NT2/D1 (cell line): ENCODE results near the gene PAPSS2.

Experiments
- DNase-seq: peaks from one replicate; pipeline ENCODE4 v3.0.0-alpha.2; 2011; ENCODE audit warnings: low read depth, low spot score
- H3K27me3 ChIP-seq: 2 replicates; pipeline ENCODE4 v1.6.0; 2011; ENCODE audit warnings: mild to moderate bottlenecking; ENCODE audit not compliant: insufficient read length, insufficient read depth
- H3K36me3 ChIP-seq: 2 replicates; pipeline ENCODE4 v1.6.1; 2011; ENCODE audit warnings: mild to moderate bottlenecking, low read length, mixed read lengths; ENCODE audit not compliant: insufficient read depth, insufficient read length
- H3K4me1 ChIP-seq: 2 replicates; pipeline ENCODE4 v1.5.1; 2011; ENCODE audit not compliant: insufficient read depth, insufficient read length
- H3K4me3 ChIP-seq: 2 replicates; pipeline ENCODE4 v1.5.1; 2011; ENCODE audit warnings: low read depth; ENCODE audit not compliant: insufficient read length
- H3K9ac ChIP-seq: 2 replicates; pipeline ENCODE4 v1.6.0; 2011; ENCODE audit warnings: low read depth; ENCODE audit not compliant: insufficient read length
- H3K9me3 ChIP-seq: 2 replicates; pipeline ENCODE4 v1.5.1; 2011; ENCODE audit warnings: mild to moderate bottlenecking, low read length; ENCODE audit not compliant: insufficient read depth
- SUZ12 ChIP-seq: IDR thresholded peaks from 2 replicates; pipeline ENCODE4 v1.6.1; 2011; ENCODE audit not compliant: insufficient read length, insufficient read depth; ENCODE audit errors: extremely low read depth
- YY1 ChIP-seq: IDR thresholded peaks from 2 replicates; pipeline ENCODE4 v1.6.1; 2011; ENCODE audit not compliant: insufficient read length, insufficient read depth
- ZNF274 ChIP-seq: IDR thresholded peaks from 2 replicates; pipeline ENCODE4 v1.6.1; 2011; ENCODE audit warnings: mild to moderate bottlenecking, low read depth, low read length

The PAPSS2 gene

GRCh38 chr10:87713707-87714106, 54.0 kb downstream of the PAPSS2 start:
- Histone ChIP-seq H3K9ac (no peak overlapping the region), H3K27me3 (no peaks in the 10 kb centered on the region), H3K4me3 (no peak overlapping the region), H3K9me3 (no peaks in the 10 kb centered on the region), H3K36me3 (peaks cover 27% of the 10 kb centered on the region), H3K4me1 (no peaks in the 10 kb centered on the region)
- no peak for TF ChIP-seq SUZ12
- DNase-seq: no peak

- DNase-seq: no peak
- Histone ChIP-seq H3K9ac (no peak overlapping the region), H3K4me3 (no peak overlapping the region), H3K9me3 (no peaks in the 10 kb centered on the region), H3K4me1 (no peaks in the 10 kb centered on the region), H3K36me3 (peaks cover 24% of the 10 kb centered on the region), H3K27me3 (no peaks in the 10 kb centered on the region)
- TF ChIP-seq SUZ12: no peak
- TF ChIP-seq YY1: no peak
- TF ChIP-seq ZNF274: no peak
Observed at GRCh38 chr10:87715552-87716347, 56.1 kb downstream of the PAPSS2 start.

- Histone ChIP-seq H3K4me1 (no peaks in the 10 kb centered on the region), H3K9ac (no peak overlapping the region), H3K4me3 (no peak overlapping the region), H3K36me3 (peaks cover 24% of the 10 kb centered on the region), H3K27me3 (no peaks in the 10 kb centered on the region), H3K9me3 (no peaks in the 10 kb centered on the region)
- DNase-seq: no peak
- TF ChIP-seq ZNF274 (no peak), YY1 (no peak), SUZ12 (no peak)
Observed at GRCh38 chr10:87716348-87716670, 56.6 kb downstream of the PAPSS2 start.

GRCh38 chr10:87720665-87721064, 61.0 kb downstream of the PAPSS2 start:
- H3K4me3 ChIP-seq: no peak overlapping the region
- no peaks in the 10 kb centered on the region for H3K4me1 ChIP-seq
- no peak for TF ChIP-seq YY1
- no peak for TF ChIP-seq ZNF274
- no peak for TF ChIP-seq SUZ12

GRCh38 chr10:87721781-87722180, 62.1 kb downstream of the PAPSS2 start:
- Histone ChIP-seq H3K4me3 (no peak overlapping the region), H3K9me3 (no peaks in the 10 kb centered on the region), H3K36me3 (no peaks in the 10 kb centered on the region), H3K4me1 (no peaks in the 10 kb centered on the region), H3K9ac (no peak overlapping the region), H3K27me3 (no peaks in the 10 kb centered on the region)
- no peak for TF ChIP-seq SUZ12
- TF ChIP-seq ZNF274: no peak
- TF ChIP-seq YY1: no peak
- DNase-seq: no peak

More at GRCh38 chr10:87720665-87721064, 61.0 kb downstream of the PAPSS2 start:
- H3K9me3 ChIP-seq: no peaks in the 10 kb centered on the region
- no peak for DNase-seq
- peaks cover 9% of the 10 kb centered on the region for H3K36me3 ChIP-seq
- no peak overlapping the region for H3K9ac ChIP-seq
- no peaks in the 10 kb centered on the region for H3K27me3 ChIP-seq

GRCh38 chr10:87722716-87723115, 63.0 kb downstream of the PAPSS2 start:
- Histone ChIP-seq H3K4me1 (no peaks in the 10 kb centered on the region), H3K9me3 (no peaks in the 10 kb centered on the region)
- no peak for TF ChIP-seq SUZ12
- TF ChIP-seq ZNF274: no peak
- no peak for TF ChIP-seq YY1

GRCh38 chr10:87723500-87723899, 63.8 kb downstream of the PAPSS2 start:
- no peaks in the 10 kb centered on the region for H3K9me3 ChIP-seq
- DNase-seq: no peak
- H3K9ac ChIP-seq: no peak overlapping the region
- no peaks in the 10 kb centered on the region for H3K36me3 ChIP-seq
- no peaks in the 10 kb centered on the region for H3K4me1 ChIP-seq
- no peaks in the 10 kb centered on the region for H3K27me3 ChIP-seq
- TF ChIP-seq SUZ12 (no peak), YY1 (no peak), ZNF274 (no peak)
- H3K4me3 ChIP-seq: no peak overlapping the region

More at GRCh38 chr10:87722716-87723115, 63.0 kb downstream of the PAPSS2 start:
- no peak overlapping the region for H3K9ac ChIP-seq
- no peak for DNase-seq
- no peaks in the 10 kb centered on the region for H3K36me3 ChIP-seq
- H3K27me3 ChIP-seq: no peaks in the 10 kb centered on the region
- no peak overlapping the region for H3K4me3 ChIP-seq
